ENCODE measurements around the gene SLC5A5. TPM values are rescaled to one million over a fixed set of nuclear protein-coding genes. Genes with fewer than 3 reads are reported as not detected.

The SLC5A5 gene
- total and polyA plus RNA-seq, 2 of the 8 experiments (the other 6 are each of a cell fraction or from before 2014, with no cell fraction given), result 1.5 to 1.8 TPM

DNA sequence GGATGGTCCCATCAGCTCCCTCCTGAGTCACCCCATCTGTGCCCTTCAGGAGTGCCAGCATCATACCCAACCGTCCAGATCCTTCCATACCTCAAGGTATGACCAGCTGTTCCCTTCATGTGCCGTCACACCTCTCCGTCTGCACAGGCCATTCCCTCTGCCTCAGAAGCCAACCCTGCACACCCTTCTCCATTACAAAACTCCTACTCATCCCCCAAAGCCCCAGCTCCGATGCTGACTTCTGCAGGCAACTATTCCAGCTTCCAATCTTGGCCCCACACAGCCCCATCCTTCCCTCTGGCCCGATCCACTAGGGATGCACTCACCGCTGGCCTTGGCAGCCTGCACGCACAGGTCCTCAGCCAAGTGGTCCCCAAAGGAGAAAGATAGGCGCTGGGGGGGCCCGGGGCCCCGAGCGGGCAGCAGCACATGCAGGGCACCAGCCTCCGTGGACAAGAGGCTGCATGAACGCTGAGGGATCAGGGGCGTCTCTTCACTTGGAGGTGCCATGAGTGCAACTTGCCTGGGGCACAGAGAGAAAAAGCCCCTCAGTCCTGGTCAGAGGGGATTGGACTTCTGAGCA is 27.7 kb upstream of the SLC5A5 start:
- H3K79me1 ChIP-seq (ENCODE audit: low read depth, low read length), result no peaks in the 10 kb centered on the region
- no peak overlapping the region for H2BK15ac ChIP-seq (ENCODE audit: low read length)
- no peak overlapping the region for H3K9ac ChIP-seq (replicated peaks in 1 of 4; ENCODE audit: extremely low read depth in 1 of 4, low read depth in 3 of 4, low read length in 3 of 4)
- peaks cover 0 to 3% of the 10 kb centered on the region in 2 experiments for H4K20me1 ChIP-seq (replicated peaks in 1 of 2; ENCODE audit: control insufficient read depth in 1 of 2, insufficient read depth in 2 of 2, low read length in 2 of 2)
- H3K18ac ChIP-seq (ENCODE audit: extremely low read depth, low read length), result no peak overlapping the region
- H3K4me3 ChIP-seq (ENCODE audit: extremely low read depth in 1 of 4, insufficient read depth in 2 of 4, low read depth in 3 of 4, low read length in 4 of 4), result no peak overlapping the region
- 0 out of 2 replicates have a peak overlapping the region, but pooled peaks have one; percentile 82 for H2AK5ac ChIP-seq (ENCODE audit: low read depth, low read length)
- H3K23me2 ChIP-seq (ENCODE audit: low read depth, low read length), result peaks cover 14% of the 10 kb centered on the region
- H2AFZ ChIP-seq (ENCODE audit: low read length), result no peak overlapping the region
- no peak overlapping the region for H3K4ac ChIP-seq (replicated peaks; ENCODE audit: insufficient read length, low read depth, low read length)
- H4K5ac ChIP-seq (ENCODE audit: insufficient read length, low read depth, low read length), result no peak overlapping the region
- CTCF ChIA-PET (ENCODE audit: partially characterized antibody), result interaction anchor here (0.6 to 2.1 kb wide), 7 partner anchors 9 to 669 kb away, joined by 3 to 8 read pairs (median 3); partner anchors contain the start of gene RPL18A
- H3K36me3 ChIP-seq (ENCODE audit: control insufficient read depth in 2 of 4, insufficient read depth in 4 of 4, low read length in 3 of 4), result no peaks in the 10 kb centered on the region
- H2BK120ac ChIP-seq (replicated peaks; ENCODE audit: low read depth, low read length), result no peak overlapping the region
- no peak overlapping the region for H2BK20ac ChIP-seq (ENCODE audit: low read length)
- no peak overlapping the region for H3K4me2 ChIP-seq (ENCODE audit: insufficient read depth in 1 of 2, low read depth in 2 of 2, low read length in 2 of 2)
- H3K27me3 ChIP-seq (replicated peaks in 1 of 4; ENCODE audit: control insufficient read depth in 3 of 4, extremely low read depth in 1 of 4, insufficient read depth in 3 of 4, low read length in 3 of 4), result peaks cover 0 to 14% (median 5%) of the 10 kb centered on the region in 4 experiments; a peak in 5 of 7 replicates
- POLR2A ChIA-PET (ENCODE audit: partially characterized antibody), result interaction anchor here (0.5 to 12.5 kb wide), 3 partner anchors 12 to 592 kb away, joined by 3 to 133 read pairs (median 29); partner anchors contain the start of gene RPL18A
- H3K9me3 ChIP-seq (ENCODE audit: insufficient read depth in 2 of 2, low read depth in 1 of 2, low read length in 1 of 2), result no peaks in the 10 kb centered on the region
- peaks cover 0 to 16% (median 4%) of the 10 kb centered on the region in 4 experiments; a peak in 5 of 7 replicates for H3K4me1 ChIP-seq (replicated peaks in 1 of 4; ENCODE audit: control insufficient read depth in 3 of 4, insufficient read depth in 4 of 4, low read length in 3 of 4)
- H3K56ac ChIP-seq (replicated peaks; ENCODE audit: insufficient read length, low read depth, low read length), result no peak overlapping the region
- H2BK12ac ChIP-seq (ENCODE audit: low read depth, low read length), result peak overlapping the region; percentile 68; the same call in 1 of the 2 replicates
- H3K79me2 ChIP-seq (ENCODE audit: control insufficient read depth in 1 of 2, insufficient read depth in 2 of 2, low read length in 2 of 2), result no peaks in the 10 kb centered on the region
- no peak overlapping the region for H3K14ac ChIP-seq (ENCODE audit: insufficient read length)
- no peak overlapping the region for H4K8ac ChIP-seq (ENCODE audit: extremely low read depth, insufficient read depth, low read length)
- 88% methylated on average over 14 of the region's 14 CpGs; no CpG with 5 or more reads in 1 of the 2 experiments for WGBS, 2 experiments (ENCODE audit: extremely low coverage in 1 of 2, insufficient coverage in 1 of 2, insufficient read length in 1 of 2, insufficient replicate concordance in 2 of 2, low coverage in 1 of 2, low lambda C conversion rate in 2 of 2, missing lambda C conversion rate in 1 of 2)
- FAIRE-seq (no peak), DNase-seq (ENCODE audit: low read depth in 1 of 2, low spot score in 2 of 2) (no peak)
- H2BK5ac ChIP-seq (ENCODE audit: low read depth, low read length), result peak overlapping the region; percentile 66; the same call in 1 of the 2 replicates
- H4K91ac ChIP-seq (replicated peaks; ENCODE audit: insufficient read length, low read length), result no peak overlapping the region
- TF ChIP-seq, protein P1, sequence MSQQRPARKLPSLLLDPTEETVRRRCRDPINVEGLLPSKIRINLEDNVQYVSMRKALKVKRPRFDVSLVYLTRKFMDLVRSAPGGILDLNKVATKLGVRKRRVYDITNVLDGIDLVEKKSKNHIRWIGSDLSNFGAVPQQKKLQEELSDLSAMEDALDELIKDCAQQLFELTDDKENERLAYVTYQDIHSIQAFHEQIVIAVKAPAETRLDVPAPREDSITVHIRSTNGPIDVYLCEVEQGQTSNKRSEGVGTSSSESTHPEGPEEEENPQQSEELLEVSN (IDR thresholded peaks at IDR 0.05), result no peak
- TF ChIP-seq JUN (IDR thresholded peaks at IDR 0.05; ENCODE audit: low read depth, low read length) (no peak), TEAD4 (IDR thresholded peaks at IDR 0.05; ENCODE audit: low read depth, low read length) (no peak), BACH1 (IDR thresholded peaks at IDR 0.05; ENCODE audit: low read length) (no peak), CREB1 (IDR thresholded peaks at IDR 0.05) (no peak), ZNF274 (IDR thresholded peaks at IDR 0.05; ENCODE audit: borderline replicate concordance, extremely low read depth, low read length) (no peak), KDM4A (IDR thresholded peaks at IDR 0.05; ENCODE audit: low read depth, low read length, severe bottlenecking) (no peak), TCF12 (IDR thresholded peaks at IDR 0.05; ENCODE audit: low read depth, low read length) (no peak), SAP30 (IDR thresholded peaks at IDR 0.05; ENCODE audit: insufficient read depth, insufficient replicate concordance, low read length) (no peak), JUND (IDR thresholded peaks at IDR 0.05; ENCODE audit: low read length) (no peak), NRF1 (IDR thresholded peaks at IDR 0.05; ENCODE audit: low read depth, low read length) (no peak), KDM1A (IDR thresholded peaks at IDR 0.05; ENCODE audit: borderline replicate concordance, low read length) (no peak), POLR2A (IDR thresholded peaks at IDR 0.05; ENCODE audit: control extremely low read depth in 1 of 2, low read depth in 2 of 2, low read length in 2 of 2) (no peak)
- H3K27ac ChIP-seq (ENCODE audit: low read depth, low read length), result no peak overlapping the region
- H3K23ac ChIP-seq (ENCODE audit: insufficient read length), result no peak overlapping the region
